Retinal pigment epithelial cell (primary cell): ENCODE results near the gene SKA3.
"Not testable (repeated sequence)": the region's sequence is repeated elsewhere in the genome, so short reads cannot be mapped to it uniquely, and the experiment has no call there.

Experiments
- DNase-seq: peaks from one replicate; pipeline ENCODE4 v3.0.0-alpha.2; 2010; ENCODE audit warnings: low read depth
- H3K4me3 ChIP-seq: 2 replicates; pipeline ENCODE4 v1.5.1; 2011; ENCODE audit warnings: mild to moderate bottlenecking, low read length, control low read depth, moderate library complexity
- TF ChIP-seq, protein P1 (sequence below): conservative IDR thresholded peaks from 2 replicates; pipeline ENCODE4 v1.5.1; 2011; ENCODE audit warnings: low read depth, low read length, control low read depth, inconsistent platforms

Gene SKA3

DNA sequence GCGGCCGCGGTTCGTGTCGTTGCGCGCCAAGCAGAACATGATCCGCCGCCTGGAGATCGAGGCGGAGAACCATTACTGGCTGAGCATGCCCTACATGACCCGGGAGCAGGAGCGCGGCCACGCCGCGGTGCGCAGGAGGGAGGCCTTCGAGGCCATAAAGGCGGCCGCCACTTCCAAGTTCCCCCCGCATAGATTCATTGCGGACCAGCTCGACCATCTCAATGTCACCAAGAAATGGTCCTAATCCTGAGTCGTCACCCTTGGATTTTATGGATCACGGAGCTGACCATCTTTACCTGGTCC, 581 bp upstream of the SKA3 start:
- peak overlapping the region; percentile 90 for H3K4me3 ChIP-seq
- DNase-seq = no peak
- TF ChIP-seq, protein P1, sequence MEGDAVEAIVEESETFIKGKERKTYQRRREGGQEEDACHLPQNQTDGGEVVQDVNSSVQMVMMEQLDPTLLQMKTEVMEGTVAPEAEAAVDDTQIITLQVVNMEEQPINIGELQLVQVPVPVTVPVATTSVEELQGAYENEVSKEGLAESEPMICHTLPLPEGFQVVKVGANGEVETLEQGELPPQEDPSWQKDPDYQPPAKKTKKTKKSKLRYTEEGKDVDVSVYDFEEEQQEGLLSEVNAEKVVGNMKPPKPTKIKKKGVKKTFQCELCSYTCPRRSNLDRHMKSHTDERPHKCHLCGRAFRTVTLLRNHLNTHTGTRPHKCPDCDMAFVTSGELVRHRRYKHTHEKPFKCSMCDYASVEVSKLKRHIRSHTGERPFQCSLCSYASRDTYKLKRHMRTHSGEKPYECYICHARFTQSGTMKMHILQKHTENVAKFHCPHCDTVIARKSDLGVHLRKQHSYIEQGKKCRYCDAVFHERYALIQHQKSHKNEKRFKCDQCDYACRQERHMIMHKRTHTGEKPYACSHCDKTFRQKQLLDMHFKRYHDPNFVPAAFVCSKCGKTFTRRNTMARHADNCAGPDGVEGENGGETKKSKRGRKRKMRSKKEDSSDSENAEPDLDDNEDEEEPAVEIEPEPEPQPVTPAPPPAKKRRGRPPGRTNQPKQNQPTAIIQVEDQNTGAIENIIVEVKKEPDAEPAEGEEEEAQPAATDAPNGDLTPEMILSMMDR = no peak

DNA sequence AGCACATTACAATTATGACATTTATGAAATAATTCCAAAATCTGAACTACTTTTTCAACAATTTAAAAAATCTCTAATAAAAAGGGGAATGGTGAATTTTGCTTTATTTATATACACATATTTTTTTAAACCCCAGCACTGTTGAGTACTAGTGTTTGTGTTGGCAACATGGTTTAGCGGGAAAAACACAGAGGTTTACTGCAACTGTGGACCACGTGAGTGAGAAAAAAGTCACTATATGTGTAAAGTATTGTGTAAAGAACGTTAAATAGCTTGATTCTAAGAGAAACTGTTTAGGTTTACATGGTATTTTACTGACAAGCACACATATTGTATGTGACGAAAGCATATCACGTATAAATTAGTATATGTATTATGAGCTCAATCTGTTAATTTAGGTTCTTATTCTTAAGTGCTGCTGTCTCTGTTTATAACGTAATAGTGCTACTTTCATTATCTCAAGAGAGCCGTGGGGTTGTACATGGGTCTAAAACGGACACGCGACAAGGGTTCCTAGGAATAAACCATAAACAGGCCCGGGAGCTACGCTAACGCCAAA, 617 bp downstream of the SKA3 start:
- DNase-seq = no peak
- peak overlapping the region; percentile 90 for H3K4me3 ChIP-seq
- TF ChIP-seq, protein P1 = no peak

DNA sequence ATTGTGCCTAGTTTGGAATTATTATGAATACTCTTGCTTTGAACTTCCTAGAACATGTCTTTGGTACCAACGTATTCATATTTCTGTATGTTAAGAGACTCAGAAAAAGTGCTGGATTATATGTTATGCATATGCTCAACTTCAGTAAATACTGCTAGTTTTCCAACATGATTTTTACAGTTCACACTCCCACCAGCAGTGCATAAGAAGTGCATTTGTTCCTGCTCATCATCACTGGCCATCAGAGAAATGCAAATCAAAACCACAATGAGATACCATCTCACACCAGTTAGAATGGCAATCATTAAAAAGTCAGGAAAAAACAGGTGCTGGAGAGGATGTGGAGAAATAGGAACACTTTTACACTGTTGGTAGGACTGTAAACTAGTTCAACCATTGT, 2.6 kb downstream of the SKA3 start:
- H3K4me3 ChIP-seq, DNase-seq: not testable (repeated sequence)

DNA sequence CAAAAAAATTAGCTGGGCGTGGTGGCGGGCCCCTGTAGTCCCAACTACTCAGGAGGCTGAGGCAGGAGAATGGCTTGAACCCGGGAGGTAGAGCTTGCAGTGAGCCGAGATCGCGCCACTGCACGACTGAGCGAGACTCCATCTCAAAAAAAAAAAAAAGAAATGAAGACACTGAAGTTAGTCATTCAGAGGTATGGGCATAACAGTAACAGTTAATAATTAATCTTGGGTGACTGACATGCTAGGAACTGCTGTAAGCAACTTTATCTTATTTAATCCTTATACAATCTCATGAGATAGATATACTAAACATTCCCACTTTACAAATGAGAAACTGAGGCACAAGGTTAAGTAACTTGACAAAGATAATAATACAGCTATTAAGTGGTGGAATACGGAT, 4.9 kb downstream of the SKA3 start:
- no peak overlapping the region for H3K4me3 ChIP-seq
- DNase-seq = no peak
- TF ChIP-seq, protein P1 = no peak

DNA sequence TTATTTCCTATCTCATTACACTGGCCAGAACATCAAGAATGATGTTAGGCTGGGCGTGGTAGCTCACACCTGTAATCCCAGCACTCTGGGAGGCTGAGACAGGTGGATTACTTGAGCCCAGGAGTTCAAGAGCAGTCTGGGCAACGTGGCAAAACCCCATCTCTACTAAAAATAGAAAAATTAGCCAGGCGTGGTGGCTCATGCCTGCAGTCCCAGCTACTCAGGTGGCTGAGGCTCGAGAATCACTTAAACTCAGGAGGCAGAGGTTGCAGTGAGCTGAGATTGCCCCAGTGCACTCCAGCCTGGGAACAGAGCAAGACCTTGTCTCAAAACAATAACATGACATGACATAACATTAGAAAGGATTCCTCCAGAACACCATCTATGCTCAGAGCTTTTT, 10.7 kb downstream of the SKA3 start:
- not testable (repeated sequence) for DNase-seq, H3K4me3 ChIP-seq

DNA sequence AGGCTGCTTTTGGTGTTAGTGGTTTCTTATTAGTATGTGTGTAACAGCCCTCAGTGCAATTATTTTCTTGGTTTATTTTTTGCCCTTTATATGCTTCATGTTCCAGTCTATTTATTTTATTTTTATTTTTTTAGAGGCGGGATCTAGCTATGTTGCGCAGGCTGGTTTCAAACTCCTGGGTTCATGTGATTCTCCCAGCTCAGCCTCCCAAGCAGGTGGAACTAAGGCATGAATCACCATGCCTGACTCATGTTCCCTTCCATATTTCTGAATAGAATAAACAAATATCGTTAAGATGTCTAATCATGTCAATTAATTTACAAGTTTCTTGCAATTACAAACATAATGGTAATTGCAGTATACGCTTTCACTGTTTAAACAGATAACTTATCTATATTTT, 11.7 kb downstream of the SKA3 start:
- TF ChIP-seq, protein P1 = no peak
- H3K4me3 ChIP-seq = no peak overlapping the region
- no peak for DNase-seq

DNA sequence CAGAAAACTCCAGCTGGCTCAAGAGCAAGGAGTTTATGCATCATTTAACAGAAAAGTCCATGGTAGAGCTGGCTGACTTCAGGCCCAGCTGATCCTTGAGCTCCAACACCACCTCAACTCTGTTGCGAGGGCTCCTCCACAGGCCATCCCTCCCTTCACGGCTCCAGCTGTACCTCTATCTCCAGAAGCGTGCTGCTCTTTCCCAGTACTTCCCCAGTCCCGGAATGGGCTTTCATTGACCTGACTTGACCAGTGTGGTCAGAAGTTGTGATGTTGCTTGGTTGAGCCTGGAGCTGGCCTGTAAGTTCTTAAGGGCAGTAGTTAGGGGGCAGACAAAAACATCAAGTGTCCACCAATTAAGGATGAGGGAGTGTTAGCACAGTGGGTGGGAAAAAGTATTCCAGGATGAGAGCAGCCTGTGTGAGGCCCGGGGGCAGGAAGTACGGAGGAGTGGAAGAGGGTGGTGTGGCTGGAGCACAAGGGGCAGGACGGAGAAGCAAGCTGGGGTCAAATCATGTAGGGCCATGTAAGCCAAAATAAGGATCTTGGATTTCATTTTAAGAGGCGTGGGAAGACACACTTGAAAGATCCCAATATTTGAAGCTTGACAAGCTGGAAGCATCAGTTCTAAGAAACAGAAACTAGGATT, 24.0 kb downstream of the SKA3 start:
- no peak for DNase-seq
- no peak overlapping the region for H3K4me3 ChIP-seq
- TF ChIP-seq, protein P1 = no peak

DNA sequence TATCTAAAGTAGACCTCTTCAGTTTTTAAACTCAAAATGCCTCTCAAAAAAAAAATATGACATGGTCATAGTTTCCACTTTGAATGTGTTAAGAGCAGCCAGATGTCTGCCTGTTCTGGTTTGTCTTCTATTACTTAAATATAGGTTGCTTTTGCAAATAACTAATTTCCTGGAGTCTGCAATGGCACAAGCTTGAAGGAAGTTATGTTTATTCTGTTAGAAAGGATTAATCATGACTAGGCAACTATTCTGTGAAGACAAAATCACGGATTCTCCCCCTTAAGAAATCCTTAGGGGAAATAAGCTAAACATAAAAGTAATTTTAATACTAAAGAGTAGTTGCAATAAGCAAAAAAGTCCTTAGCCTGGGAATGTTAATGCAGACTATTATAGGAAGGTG, 26.3 kb downstream of the SKA3 start:
- no peak overlapping the region for H3K4me3 ChIP-seq
- TF ChIP-seq, protein P1 = no peak
- no peak for DNase-seq
